Middle frontal gyrus (tissue), 1 donor: ENCODE measurements around the gene UBE2J2.

Experiments used
- DNase-seq: peaks from one replicate; pipeline ENCODE4 v3.0.0-alpha.2; 2015; ENCODE audit warnings: low spot score; ENCODE audit errors: extremely low spot score

Gene UBE2J2

GRCh38 chr1:1309251-1310108 is 35.8 kb upstream of the UBE2J2 start:
- no peak for DNase-seq

DNA sequence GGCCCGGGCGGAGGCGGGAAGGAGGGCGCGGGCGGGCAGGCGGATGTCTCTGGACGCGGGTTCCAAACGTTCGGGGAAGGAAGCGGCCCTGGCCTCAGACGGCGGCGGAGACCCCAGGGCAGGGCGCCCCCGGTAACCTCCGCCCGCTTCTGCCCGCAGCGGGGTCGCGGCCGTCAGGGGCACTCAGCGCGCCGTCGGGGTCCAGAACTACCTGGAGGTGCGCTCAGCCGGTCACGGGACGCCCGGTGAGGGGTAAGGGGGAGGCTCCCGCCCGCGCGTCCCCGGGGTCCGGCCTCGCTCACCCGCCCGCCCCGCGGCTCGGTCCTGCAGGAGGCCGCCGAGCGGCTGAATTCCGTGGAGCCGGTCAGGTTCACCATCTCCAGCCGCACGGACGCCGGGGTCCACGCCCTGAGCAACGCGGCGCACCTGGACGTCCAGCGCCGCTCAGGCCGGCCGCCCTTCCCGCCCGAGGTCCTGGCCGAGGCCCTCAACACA is 35.1 kb upstream of the UBE2J2 start:
- no peak for DNase-seq

DNA sequence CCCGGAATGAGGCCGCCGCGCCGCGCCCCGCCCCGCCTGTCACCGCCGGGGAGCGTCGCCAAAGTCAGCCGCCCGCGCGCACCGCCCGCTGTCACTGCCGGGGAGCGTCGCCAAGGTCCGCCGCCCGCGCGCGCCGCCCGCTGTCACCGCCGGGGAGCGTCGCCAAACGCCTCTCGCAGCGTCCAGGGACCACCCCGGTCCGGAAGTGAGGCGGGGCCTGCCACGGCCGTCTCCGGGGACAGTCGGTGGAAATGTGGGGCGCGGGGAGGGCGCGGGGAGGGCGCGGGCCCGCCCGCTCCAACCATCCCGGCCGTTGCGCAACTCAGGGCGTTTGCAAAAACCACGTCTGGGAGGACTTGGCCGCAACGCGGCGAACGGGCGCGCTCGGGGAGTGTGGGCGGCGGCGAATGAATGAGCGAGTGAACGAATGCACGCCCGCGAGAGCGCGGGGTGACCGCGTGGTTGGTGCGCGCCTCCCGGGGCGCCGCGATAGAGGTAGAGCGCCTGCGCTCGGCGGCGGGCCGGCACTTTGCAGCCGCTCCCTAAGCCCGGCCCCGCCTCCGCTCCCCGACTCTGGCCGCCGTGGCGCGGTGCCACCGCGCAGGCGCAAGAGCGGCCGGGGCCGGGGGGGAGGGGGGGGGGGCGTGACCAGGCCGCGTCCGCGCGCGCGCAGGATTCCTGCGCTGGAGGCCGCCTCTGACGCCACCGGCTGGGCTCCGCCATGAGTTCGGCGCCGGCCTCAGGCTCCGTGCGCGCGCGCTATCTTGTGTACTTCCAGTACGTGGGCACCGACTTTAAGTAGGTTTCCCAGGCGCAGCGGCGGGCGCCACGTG is 34.5 kb upstream of the UBE2J2 start, which contains the start of the genes ACAP3 and PUSL1:
TSS of gene ACAP3 (minus strand) at position 8 of the 833 bp plus-strand sequence. CDS start 115 bp downstream, outside the sequence.
TSS of gene PUSL1 (plus strand) at position 675 of the 833 bp plus-strand sequence. CDS start at position 722, 47 bp downstream.
- DNase-seq, result peak; percentile 87

DNA sequence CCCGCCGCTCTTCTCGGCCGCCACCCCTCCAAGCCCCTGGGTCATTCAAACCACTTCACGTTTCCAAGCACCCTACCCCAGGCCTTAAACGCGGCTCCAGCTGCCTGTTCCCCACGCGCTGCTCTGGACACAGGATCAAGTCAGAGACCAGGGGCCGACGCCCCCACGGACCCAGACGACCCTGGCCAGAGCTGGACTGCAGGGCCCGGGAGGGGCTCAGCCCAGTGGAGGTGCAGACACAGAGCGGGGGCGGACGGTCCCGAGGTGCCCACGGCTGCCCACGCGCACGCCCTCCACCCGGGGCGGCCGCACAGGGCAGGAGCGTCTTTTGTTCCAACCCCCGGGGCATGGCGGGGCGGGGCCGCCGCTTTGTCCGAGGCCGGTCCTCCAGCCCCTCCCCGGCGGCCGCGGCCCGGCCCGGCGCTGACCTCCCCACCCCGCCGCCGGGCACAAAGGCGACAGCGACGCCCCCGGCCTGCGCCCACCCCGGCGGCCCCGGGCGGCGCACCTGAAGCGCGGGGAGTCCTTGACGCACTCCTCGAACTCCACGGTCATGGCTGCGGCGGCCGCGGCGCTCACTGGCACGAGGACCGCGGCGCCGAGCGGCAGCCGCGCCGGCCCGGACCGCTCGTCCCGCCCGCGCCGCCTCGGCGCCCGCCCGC is 33.7 kb upstream of the UBE2J2 start:
- DNase-seq, result no peak

DNA sequence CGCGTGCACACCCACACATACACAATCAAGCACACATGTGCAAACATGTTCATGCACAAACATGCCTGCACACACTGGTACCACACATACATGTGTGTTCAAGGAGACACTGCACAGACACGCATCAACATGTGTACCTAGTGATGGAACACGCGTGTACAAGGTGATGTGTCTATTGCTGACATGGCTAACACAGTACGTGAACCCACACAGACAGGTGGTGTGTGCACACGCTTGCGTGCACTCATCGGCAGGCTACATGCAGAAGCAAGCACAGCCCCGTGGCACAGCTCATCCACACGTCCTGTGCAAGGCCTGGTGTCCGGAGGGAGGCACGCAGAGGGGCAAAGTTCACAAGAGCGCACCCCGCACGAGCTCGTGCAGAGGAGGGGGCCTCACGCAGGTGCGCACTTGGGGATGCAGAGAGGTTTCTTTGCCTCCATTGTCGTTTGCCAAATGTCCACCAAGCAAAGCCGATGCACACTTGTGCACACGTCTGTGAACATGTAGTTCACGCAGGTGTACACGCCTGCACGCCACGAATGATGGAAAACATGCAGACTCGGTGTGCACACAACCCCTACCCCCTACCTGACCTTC is 33.1 kb upstream of the UBE2J2 start:
- DNase-seq, result no peak

DNA sequence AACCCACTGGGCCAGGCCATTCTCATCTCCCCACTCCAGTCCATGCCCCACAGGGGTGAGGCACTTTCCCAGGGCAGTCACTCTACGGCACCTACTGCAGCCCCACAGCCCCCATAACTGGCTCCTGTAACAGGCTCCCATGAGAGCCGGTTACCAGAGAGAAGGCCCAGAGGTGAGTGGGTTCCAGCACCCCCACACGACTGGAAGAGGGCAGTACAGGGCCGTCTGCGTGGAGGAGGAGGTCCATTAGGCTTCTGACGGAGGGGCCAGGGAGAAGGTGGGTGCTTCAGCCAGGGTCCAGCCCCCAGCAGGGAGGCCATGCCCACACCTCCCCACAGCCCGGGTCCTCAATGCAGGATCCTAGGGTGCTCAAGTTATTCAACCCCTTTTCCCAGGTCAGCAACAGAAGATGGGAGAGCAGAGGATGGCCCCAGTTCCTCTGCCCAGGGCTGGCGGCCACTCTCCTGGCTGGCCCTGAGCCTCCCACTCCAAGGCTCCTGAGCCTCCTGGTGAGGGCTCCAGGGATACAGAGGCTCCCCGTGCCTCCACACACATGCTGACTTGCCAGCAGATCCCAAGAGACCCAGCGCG is 32.5 kb upstream of the UBE2J2 start:
- no peak for DNase-seq

- DNase-seq, result no peak
Measured at GRCh38 chr1:1305300-1306069, 31.8 kb upstream of the UBE2J2 start.

GRCh38 chr1:1304331-1305299 is 31.0 kb upstream of the UBE2J2 start:
- DNase-seq, result peak; percentile 88

DNA sequence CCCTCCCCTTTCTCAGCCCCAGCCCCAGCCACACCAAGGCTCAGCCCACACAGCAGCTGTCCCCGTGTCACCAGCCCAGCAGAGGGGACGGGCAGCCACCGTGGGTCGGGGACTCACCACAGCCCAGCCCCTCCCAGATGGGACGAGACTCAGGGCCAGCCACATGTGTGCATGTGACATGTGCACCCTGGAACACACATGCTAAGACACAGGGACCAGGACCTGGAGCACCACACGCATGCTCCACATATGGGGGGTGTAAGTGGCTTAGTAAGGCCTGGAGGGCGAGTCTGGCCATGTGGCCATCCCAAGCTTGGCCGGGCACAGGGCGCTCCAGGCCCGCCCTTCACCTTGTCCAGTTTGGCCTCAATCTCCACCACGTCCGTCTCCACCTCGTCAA is 30.1 kb upstream of the UBE2J2 start:
- no peak for DNase-seq

- no peak for DNase-seq
Measured at GRCh38 chr1:1302951-1303509, 29.4 kb upstream of the UBE2J2 start.

DNA sequence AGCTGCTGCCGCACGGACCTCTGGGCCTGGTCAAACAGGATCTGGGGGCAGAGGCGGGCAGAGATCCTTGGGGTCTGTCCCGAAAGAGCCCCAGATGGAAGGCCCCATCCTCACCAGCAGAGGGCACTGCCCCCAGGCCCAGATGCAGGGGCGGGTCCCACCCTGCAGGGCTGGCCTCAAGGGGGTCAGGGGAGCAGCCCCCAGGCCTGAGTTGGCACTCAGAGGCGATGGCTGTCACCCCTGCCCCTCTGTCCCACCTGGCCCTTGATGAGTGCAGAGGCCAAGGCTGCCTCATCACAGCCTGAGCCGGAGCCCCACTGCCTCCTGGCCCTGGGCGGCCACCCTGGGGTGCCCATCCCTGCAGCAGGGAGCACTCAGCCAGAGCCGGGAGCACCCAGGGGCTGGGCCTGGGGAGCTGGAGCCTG is 28.4 kb upstream of the UBE2J2 start:
- no peak for DNase-seq

DNA sequence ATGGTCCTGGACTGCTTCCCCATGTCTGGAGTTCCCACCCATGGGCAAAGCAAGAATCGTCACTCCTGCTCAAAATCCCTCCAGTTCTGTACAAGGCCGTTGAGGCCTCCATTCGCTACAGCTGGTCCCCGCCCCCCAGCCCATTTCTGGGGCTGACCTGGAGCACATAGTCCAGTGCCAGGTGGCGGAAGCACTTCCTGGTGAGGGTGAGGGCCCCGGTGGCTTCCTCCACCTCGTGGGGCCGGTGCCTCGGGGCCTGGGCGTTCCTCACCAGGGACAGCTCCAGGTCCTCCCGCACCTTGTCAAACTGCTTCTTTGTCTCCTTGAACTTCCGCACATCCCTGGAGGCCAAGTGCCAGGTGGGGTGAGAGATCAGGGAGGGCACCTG is 26.7 kb upstream of the UBE2J2 start:
- no peak for DNase-seq

DNA sequence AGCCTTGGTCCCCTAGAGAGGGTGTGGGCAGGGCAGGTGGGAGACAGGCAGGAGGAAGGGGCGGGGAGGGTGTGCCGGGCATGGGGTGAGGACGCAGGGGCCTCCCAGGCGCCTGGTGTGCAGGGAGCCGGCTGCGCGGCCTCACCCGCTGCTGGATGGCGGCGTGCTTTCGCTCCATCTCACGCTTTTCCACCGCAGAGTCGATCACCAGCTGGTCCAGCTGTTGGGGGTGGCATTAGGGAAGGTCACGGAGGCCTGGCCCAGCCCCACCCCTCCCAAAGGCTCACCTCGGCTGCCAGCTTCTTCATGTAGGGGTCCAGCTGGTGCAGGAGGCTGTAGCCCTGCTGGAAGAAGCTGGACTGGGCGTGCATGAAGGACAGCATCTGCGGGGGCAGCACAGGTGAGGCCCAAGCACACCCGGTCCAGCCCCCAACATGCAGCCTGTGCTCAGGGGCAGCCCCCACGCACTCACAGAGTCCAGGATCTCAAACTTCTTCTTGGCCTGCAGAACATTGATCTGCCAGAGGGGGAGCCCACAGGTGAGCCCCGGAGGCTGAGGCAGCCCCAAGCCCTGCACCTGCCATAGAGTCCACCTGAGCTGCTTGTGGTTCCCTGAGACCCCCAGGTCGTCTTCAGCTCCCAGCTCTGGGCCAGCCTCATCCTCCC is 26.2 kb upstream of the UBE2J2 start:
- DNase-seq, result no peak

- peak; percentile 82 for DNase-seq
Measured at GRCh38 chr1:1298861-1299685, 25.4 kb upstream of the UBE2J2 start.

DNA sequence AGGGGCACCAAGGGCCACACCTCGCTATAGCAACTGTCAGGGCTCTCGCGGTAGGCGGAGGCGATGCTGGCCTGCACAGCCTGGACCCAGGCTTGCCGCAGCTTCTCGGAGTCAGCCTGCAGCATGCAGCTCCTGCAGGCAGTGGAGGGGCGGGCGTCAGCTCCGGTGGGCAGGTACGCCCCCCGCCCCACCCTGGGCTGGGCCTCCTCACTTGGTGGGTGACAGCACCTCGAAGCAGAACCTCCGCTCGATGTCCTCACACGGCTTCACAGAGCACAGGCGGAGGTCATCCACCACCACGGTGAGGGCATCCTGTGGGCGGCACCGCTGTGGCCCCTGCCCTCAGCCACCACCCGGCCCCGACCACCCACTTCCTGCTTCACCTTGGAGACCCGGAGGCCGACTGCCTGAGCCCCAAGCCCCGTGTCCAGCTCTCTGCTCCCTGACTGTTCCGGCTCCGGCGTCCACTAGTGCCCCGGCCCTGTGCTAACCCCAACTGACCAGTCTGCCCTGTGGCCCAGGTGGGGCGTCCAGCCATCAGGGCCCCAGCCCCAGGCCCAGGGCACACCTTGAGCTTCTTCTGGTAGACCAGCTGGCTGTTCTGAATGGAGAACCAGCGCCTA is 24.3 kb upstream of the UBE2J2 start:
- no peak for DNase-seq
